Breast epithelium (tissue), 3 donors: Measurements from ENCODE around the gene MSANTD7.

Experiments
- POLR2A ChIP-seq: fragments of 450-650 bp; IDR thresholded peaks from one replicate; pipeline ENCODE4 v1.6.1; 2016; ENCODE audit warnings: antibody characterized with exemption, mild to moderate bottlenecking, moderate library complexity
- POLR2AphosphoS5 ChIP-seq, 3 donors: sonication (generic); formaldehyde crosslinking; IDR thresholded peaks; one replicate each; pipeline ENCODE4 v1.6.1; 2017; ENCODE audit warnings: antibody characterized with exemption in 3 of 3
- TF ChIP-seq, protein P1 (sequence below), 3 donors: fragments of 450-650 bp; IDR thresholded peaks; one replicate each; pipeline ENCODE4 v1.5.1; 2016 to 2017; ENCODE audit warnings: antibody characterized with exemption in 3 of 3, mild to moderate bottlenecking in 3 of 3, moderate library complexity in 3 of 3

DNA sequence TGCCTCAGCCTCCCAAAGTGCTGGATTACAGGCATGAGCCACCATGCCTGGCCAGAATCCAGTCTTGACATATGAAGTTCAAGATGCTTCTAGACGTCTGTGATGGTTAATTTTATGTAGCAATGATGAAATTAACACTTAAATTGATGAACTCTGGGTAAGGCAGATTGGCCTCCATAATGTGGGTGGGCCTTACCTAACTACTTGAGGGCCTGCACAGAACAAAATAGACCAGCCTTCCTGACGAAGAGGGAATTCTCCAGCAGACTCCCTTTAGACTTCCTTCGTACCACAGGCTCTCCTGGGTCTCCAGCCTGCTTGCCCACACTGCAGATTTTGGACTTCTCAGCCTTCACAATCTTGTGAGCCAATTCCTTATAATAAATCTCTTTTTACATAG lies 5.0 kb upstream of the MSANTD7 start:
- TF ChIP-seq, protein P1, sequence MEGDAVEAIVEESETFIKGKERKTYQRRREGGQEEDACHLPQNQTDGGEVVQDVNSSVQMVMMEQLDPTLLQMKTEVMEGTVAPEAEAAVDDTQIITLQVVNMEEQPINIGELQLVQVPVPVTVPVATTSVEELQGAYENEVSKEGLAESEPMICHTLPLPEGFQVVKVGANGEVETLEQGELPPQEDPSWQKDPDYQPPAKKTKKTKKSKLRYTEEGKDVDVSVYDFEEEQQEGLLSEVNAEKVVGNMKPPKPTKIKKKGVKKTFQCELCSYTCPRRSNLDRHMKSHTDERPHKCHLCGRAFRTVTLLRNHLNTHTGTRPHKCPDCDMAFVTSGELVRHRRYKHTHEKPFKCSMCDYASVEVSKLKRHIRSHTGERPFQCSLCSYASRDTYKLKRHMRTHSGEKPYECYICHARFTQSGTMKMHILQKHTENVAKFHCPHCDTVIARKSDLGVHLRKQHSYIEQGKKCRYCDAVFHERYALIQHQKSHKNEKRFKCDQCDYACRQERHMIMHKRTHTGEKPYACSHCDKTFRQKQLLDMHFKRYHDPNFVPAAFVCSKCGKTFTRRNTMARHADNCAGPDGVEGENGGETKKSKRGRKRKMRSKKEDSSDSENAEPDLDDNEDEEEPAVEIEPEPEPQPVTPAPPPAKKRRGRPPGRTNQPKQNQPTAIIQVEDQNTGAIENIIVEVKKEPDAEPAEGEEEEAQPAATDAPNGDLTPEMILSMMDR (IDR thresholded peaks at IDR 0.05), result no peak
- TF ChIP-seq POLR2AphosphoS5 (IDR thresholded peaks at IDR 0.05), result no peak
- TF ChIP-seq POLR2A, result no peak
